ENCODE results near the gene EGLN3.

EGLN3 gene

GRCh38 chr14:33958605-33959226 is 7.8 kb upstream of the EGLN3 start:
- Histone ChIP-seq H2AFZ (ENCODE audit: low read length) (no peak overlapping the region), H3K9me3 (ENCODE audit: insufficient read depth, low read depth, low read length) (no peaks in the 10 kb centered on the region), H3K36me3 (ENCODE audit: insufficient read depth, low read length) (no peaks in the 10 kb centered on the region), H3K9ac (ENCODE audit: low read depth, low read length, poor library complexity, severe bottlenecking) (no peak overlapping the region), H3K4me3 (ENCODE audit: low read length, poor library complexity, severe bottlenecking) (no peak overlapping the region), H4K20me1 (ENCODE audit: insufficient read depth, low read length, poor library complexity, severe bottlenecking) (no peaks in the 10 kb centered on the region), H3K4me1 (ENCODE audit: insufficient read depth, low read length, poor library complexity, severe bottlenecking) (no peaks in the 10 kb centered on the region), H3K9me2 (replicated peaks; ENCODE audit: low read depth, low read length) (no peaks in the 10 kb centered on the region), H3K4me2 (ENCODE audit: low read depth, low read length, poor library complexity, severe bottlenecking) (no peak overlapping the region), H3F3A (ENCODE audit: low read depth) (no peaks in the 10 kb centered on the region), H3K27me3 (ENCODE audit: insufficient read depth, low read length, poor library complexity, severe bottlenecking) (no peaks in the 10 kb centered on the region), H3K79me2 (ENCODE audit: insufficient read depth, low read length) (no peaks in the 10 kb centered on the region)
- no peak for TF ChIP-seq EZH2phosphoT487 (IDR thresholded peaks at IDR 0.05; ENCODE audit: borderline replicate concordance)
- no peak for TF ChIP-seq CTCF (conservative IDR thresholded peaks at IDR 0.05; ENCODE audit: low read length)

GRCh38 chr14:33957993-33958392 is 7.1 kb upstream of the EGLN3 start:
- Histone ChIP-seq H3K27me3 (ENCODE audit: insufficient read depth, low read length, poor library complexity, severe bottlenecking) (no peaks in the 10 kb centered on the region), H3K9me3 (ENCODE audit: insufficient read depth, low read depth, low read length) (no peaks in the 10 kb centered on the region), H4K20me1 (ENCODE audit: insufficient read depth, low read length, poor library complexity, severe bottlenecking) (no peaks in the 10 kb centered on the region), H3K4me2 (ENCODE audit: low read depth, low read length, poor library complexity, severe bottlenecking) (no peak overlapping the region), H3K79me2 (ENCODE audit: insufficient read depth, low read length) (no peaks in the 10 kb centered on the region), H3K9me2 (replicated peaks; ENCODE audit: low read depth, low read length) (no peaks in the 10 kb centered on the region), H3K9ac (ENCODE audit: low read depth, low read length, poor library complexity, severe bottlenecking) (no peak overlapping the region), H3K4me3 (ENCODE audit: low read length, poor library complexity, severe bottlenecking) (no peak overlapping the region), H3F3A (ENCODE audit: low read depth) (no peaks in the 10 kb centered on the region), H2AFZ (ENCODE audit: low read length) (no peak overlapping the region), H3K4me1 (ENCODE audit: insufficient read depth, low read length, poor library complexity, severe bottlenecking) (no peaks in the 10 kb centered on the region), H3K36me3 (ENCODE audit: insufficient read depth, low read length) (no peaks in the 10 kb centered on the region)
- TF ChIP-seq CTCF (conservative IDR thresholded peaks at IDR 0.05; ENCODE audit: low read length): no peak
- no peak for TF ChIP-seq EZH2phosphoT487 (IDR thresholded peaks at IDR 0.05; ENCODE audit: borderline replicate concordance)

- no peak overlapping the region for H2AFZ ChIP-seq (ENCODE audit: low read length)
- H3K4me1 ChIP-seq (ENCODE audit: insufficient read depth, low read length, poor library complexity, severe bottlenecking): no peaks in the 10 kb centered on the region
- H3K4me2 ChIP-seq (ENCODE audit: low read depth, low read length, poor library complexity, severe bottlenecking): no peak overlapping the region
- no peaks in the 10 kb centered on the region for H3K79me2 ChIP-seq (ENCODE audit: insufficient read depth, low read length)
- no peaks in the 10 kb centered on the region for H3F3A ChIP-seq (ENCODE audit: low read depth)
- no peaks in the 10 kb centered on the region for H3K27me3 ChIP-seq (ENCODE audit: insufficient read depth, low read length, poor library complexity, severe bottlenecking)
- no peaks in the 10 kb centered on the region for H3K36me3 ChIP-seq (ENCODE audit: insufficient read depth, low read length)
- no peak overlapping the region for H3K4me3 ChIP-seq (ENCODE audit: low read length, poor library complexity, severe bottlenecking)
- H3K9me2 ChIP-seq (replicated peaks; ENCODE audit: low read depth, low read length): no peaks in the 10 kb centered on the region
- H3K9me3 ChIP-seq (ENCODE audit: insufficient read depth, low read depth, low read length): no peaks in the 10 kb centered on the region
- no peak overlapping the region for H3K9ac ChIP-seq (ENCODE audit: low read depth, low read length, poor library complexity, severe bottlenecking)
- no peaks in the 10 kb centered on the region for H4K20me1 ChIP-seq (ENCODE audit: insufficient read depth, low read length, poor library complexity, severe bottlenecking)
- TF ChIP-seq CTCF (conservative IDR thresholded peaks at IDR 0.05; ENCODE audit: low read length) (no peak), EZH2phosphoT487 (IDR thresholded peaks at IDR 0.05; ENCODE audit: borderline replicate concordance) (no peak)
Measured at GRCh38 chr14:33957299-33957698, 6.4 kb upstream of the EGLN3 start.
